Hematopoietic multipotent progenitor cell treated with erythropoietin and hydrocortisone succinate and interleukin-3 and kit ligand, for 15 days (in vitro differentiated cells): ENCODE results near the gene RCSD1.
"Not testable (repeated sequence)": the region's sequence is repeated elsewhere in the genome, so short reads cannot be mapped to it uniquely, and the experiment has no call there.

ENCODE experiments used
- DNase-seq: peaks from one replicate; pipeline ENCODE4 v3.0.0-alpha.2; 2015; ENCODE audit warnings: low spot score

RCSD1 gene

GRCh38 chr1:167716000-167716271 lies 85.9 kb downstream of the RCSD1 start:
- DNase-seq: no peak

- DNase-seq: no peak
Observed at GRCh38 chr1:167717351-167717750, 87.3 kb downstream of the RCSD1 start.

- no peak for DNase-seq
Observed at GRCh38 chr1:167718914-167719691, 89.1 kb downstream of the RCSD1 start.

GRCh38 chr1:167719715-167720421 lies 89.8 kb downstream of the RCSD1 start:
- DNase-seq: not testable (repeated sequence)

GRCh38 chr1:167720965-167721616 lies 91.1 kb downstream of the RCSD1 start:
- no peak for DNase-seq

GRCh38 chr1:167721617-167722151 lies 91.7 kb downstream of the RCSD1 start, which contains the start of gene MPZL1:
TSS of gene MPZL1 (plus strand) at chr1:167721982. CDS start at chr1:167722152, 170 bp downstream.
- DNase-seq: peak; percentile 94

- DNase-seq: no peak
Observed at GRCh38 chr1:167722152-167722869, 92.3 kb downstream of the RCSD1 start.

- no peak for DNase-seq
Observed at GRCh38 chr1:167722870-167723251, 92.8 kb downstream of the RCSD1 start.

GRCh38 chr1:167723707-167724323 lies 93.8 kb downstream of the RCSD1 start:
- DNase-seq: no peak

GRCh38 chr1:167726008-167726407 lies 96.0 kb downstream of the RCSD1 start:
- DNase-seq: no peak

- no peak for DNase-seq
Observed at GRCh38 chr1:167728818-167729410, 98.9 kb downstream of the RCSD1 start.

- DNase-seq: no peak
Observed at GRCh38 chr1:167734227-167734626, 104.2 kb downstream of the RCSD1 start.

GRCh38 chr1:167734841-167735240 lies 104.8 kb downstream of the RCSD1 start:
- DNase-seq: no peak

GRCh38 chr1:167737169-167737568 lies 107.1 kb downstream of the RCSD1 start:
- no peak for DNase-seq

GRCh38 chr1:167738158-167738557 lies 108.1 kb downstream of the RCSD1 start:
- DNase-seq: no peak

- no peak for DNase-seq
Observed at GRCh38 chr1:167739752-167740151, 109.7 kb downstream of the RCSD1 start.

GRCh38 chr1:167741103-167741502 lies 111.1 kb downstream of the RCSD1 start:
- not testable (repeated sequence) for DNase-seq

GRCh38 chr1:167742392-167743057 lies 112.5 kb downstream of the RCSD1 start:
- not testable (repeated sequence) for DNase-seq

- DNase-seq: no peak
Observed at GRCh38 chr1:167744901-167745300, 114.9 kb downstream of the RCSD1 start.

GRCh38 chr1:167746013-167746672 lies 116.1 kb downstream of the RCSD1 start:
- no peak for DNase-seq
